Measurements from ENCODE around the gene MCCD1.

DNA sequence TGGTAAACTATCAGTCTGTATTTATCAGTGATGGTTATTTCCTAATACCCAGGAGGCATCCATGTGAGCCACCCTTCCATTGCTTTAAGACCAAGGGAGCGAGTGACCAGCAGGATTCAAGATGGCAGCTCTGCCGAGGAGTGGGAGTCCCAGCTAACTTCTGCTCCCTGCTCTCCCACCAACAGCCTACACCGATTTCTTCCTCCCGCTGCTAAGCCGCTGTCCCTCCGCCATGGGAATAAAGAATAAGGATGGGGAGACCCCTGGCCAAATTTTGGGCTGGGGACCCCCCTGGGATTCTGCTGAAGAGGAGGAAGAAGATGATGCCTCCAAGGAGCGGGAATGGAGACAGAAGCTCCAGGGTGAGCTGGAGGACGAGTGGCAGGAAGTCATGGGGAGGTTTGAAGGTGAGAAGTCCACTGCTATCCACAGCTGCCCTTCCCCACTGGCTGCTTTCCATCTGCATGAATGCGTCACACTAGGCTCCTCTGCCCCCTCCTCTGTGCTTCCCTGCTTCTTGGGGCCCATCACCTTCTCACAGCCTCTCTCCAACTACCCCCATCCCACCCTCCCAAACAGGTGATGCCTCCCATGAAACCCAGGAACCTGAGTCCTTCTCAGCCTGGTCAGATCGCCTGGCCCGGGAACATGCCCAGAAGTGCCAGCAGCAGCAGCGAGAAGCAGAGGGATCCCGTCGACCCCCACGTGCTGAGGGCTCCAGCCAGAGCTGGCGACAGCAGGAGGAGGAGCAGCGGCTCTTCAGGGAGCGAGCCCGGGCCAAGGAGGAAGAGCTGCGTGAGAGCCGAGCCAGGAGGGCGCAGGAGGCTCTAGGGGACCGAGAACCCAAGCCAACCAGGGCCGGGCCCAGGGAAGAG lies 28.9 kb downstream of the MCCD1 start:
- TF ChIP-seq, protein P1, sequence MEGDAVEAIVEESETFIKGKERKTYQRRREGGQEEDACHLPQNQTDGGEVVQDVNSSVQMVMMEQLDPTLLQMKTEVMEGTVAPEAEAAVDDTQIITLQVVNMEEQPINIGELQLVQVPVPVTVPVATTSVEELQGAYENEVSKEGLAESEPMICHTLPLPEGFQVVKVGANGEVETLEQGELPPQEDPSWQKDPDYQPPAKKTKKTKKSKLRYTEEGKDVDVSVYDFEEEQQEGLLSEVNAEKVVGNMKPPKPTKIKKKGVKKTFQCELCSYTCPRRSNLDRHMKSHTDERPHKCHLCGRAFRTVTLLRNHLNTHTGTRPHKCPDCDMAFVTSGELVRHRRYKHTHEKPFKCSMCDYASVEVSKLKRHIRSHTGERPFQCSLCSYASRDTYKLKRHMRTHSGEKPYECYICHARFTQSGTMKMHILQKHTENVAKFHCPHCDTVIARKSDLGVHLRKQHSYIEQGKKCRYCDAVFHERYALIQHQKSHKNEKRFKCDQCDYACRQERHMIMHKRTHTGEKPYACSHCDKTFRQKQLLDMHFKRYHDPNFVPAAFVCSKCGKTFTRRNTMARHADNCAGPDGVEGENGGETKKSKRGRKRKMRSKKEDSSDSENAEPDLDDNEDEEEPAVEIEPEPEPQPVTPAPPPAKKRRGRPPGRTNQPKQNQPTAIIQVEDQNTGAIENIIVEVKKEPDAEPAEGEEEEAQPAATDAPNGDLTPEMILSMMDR (IDR thresholded peaks at IDR 0.05), result no peak
- TF ChIP-seq POLR2A (IDR thresholded peaks at IDR 0.05), result no peak
